Measurements from ENCODE around the gene BRI3. TPM values are rescaled to one million over a fixed set of nuclear protein-coding genes. Genes with fewer than 3 reads are reported as not detected.

Gene BRI3
- total RNA-seq, 4 donors from 2014 or later, result 39.0 to 51.4 (median 45.5) TPM

DNA sequence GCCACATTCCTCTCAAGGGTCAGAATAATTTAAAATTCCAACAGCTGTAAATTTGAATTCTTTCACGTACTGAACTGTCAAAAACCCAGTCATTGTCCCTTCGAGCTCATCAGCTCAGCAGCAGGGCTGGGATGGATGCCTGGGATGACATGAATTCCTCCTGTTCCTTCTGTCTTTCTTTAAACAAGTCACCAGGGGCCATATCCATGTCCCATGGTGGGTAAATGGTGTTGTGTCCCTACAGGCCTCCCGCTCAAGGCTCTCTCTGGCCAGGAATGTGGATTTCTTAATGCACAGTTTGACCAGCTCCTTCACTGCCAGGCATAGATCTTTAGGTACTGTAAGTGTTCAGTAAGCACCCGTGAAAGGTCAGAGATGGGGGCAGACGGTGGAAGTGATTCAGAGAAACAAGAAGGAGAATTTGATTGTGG lies 15.6 kb upstream of the BRI3 start:
- Histone ChIP-seq H3K4me3 (no peak overlapping the region), H3K27ac (no peak overlapping the region), H3K36me3 (peaks cover 0 to 29% of the 10 kb centered on the region in 2 donors), H3K27me3 (no peaks in the 10 kb centered on the region), H3K9me3 (no peaks in the 10 kb centered on the region), H3K4me1 (no peaks in the 10 kb centered on the region)
- TF ChIP-seq POLR2A (IDR thresholded peaks at IDR 0.05), result no peak
- no peak for TF ChIP-seq POLR2AphosphoS5 (IDR thresholded peaks at IDR 0.05)
- TF ChIP-seq, protein P1, sequence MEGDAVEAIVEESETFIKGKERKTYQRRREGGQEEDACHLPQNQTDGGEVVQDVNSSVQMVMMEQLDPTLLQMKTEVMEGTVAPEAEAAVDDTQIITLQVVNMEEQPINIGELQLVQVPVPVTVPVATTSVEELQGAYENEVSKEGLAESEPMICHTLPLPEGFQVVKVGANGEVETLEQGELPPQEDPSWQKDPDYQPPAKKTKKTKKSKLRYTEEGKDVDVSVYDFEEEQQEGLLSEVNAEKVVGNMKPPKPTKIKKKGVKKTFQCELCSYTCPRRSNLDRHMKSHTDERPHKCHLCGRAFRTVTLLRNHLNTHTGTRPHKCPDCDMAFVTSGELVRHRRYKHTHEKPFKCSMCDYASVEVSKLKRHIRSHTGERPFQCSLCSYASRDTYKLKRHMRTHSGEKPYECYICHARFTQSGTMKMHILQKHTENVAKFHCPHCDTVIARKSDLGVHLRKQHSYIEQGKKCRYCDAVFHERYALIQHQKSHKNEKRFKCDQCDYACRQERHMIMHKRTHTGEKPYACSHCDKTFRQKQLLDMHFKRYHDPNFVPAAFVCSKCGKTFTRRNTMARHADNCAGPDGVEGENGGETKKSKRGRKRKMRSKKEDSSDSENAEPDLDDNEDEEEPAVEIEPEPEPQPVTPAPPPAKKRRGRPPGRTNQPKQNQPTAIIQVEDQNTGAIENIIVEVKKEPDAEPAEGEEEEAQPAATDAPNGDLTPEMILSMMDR (IDR thresholded peaks at IDR 0.05), result no peak
- TF ChIP-seq EP300 (IDR thresholded peaks at IDR 0.05), result no peak
- ATAC-seq, result no peak
- WGBS, 2 donors (ENCODE audit: low coverage in 1 of 2), result 77 to 81% methylated on average over 2 to 5 of the region's 5 CpGs

DNA sequence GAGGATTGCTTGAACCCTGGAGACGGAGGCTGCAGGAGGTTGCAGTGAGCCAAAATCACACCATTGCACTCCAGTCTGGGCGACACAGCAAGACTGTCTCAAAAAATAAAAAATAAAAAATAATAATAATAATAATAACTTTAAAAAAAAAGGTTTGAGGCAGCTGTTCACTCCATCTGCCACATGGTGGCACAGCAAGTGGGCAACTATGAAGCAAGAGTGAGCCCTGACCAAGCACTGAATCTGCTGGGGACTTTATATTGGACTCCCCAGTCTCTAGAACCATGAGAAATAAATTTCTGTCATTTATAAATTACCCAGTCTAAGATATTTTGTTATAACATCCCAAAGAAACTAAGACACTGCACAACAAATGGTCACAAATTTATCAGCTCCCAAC lies 14.6 kb upstream of the BRI3 start:
- WGBS, 2 donors (ENCODE audit: low coverage in 1 of 2), result 42 to 44% methylated on average over 2 of the region's 2 CpGs

DNA sequence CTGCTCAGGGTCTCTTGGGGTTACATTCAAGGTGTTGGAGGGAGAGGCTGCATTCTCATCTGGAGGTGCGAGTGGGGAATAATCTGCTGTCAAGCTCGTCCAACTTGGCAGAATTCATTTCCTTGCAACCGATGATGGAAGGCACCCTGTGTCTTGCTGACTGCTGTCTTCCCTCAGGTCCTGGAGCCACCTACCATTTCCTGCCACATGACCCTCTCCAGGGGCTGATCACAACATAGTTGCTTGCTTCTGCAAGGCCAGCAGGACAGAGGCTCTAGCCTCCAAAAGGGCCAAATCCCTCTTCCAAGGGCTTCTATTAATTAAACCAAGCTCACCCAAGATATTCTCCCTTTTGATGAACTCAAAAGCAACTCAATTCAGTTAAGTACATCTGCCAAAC lies 14.2 kb upstream of the BRI3 start:
- no peak overlapping the region for H3K27ac ChIP-seq
- WGBS, 2 donors (ENCODE audit: low coverage in 1 of 2), result 70 to 97% methylated on average over 2 to 3 of the region's 3 CpGs
- no peaks in the 10 kb centered on the region for H3K4me1 ChIP-seq
- H3K36me3 ChIP-seq, result peaks cover 0 to 15% of the 10 kb centered on the region in 2 donors
- no peak for ATAC-seq
- TF ChIP-seq POLR2AphosphoS5 (IDR thresholded peaks at IDR 0.05), result no peak
- TF ChIP-seq POLR2A (IDR thresholded peaks at IDR 0.05), result no peak
- TF ChIP-seq, protein P1 (IDR thresholded peaks at IDR 0.05), result no peak
- TF ChIP-seq EP300 (IDR thresholded peaks at IDR 0.05), result no peak
- H3K27me3 ChIP-seq, result no peaks in the 10 kb centered on the region
- no peaks in the 10 kb centered on the region for H3K9me3 ChIP-seq
- H3K4me3 ChIP-seq, result no peak overlapping the region

More for the DNA sequence above, 14.6 kb upstream of the BRI3 start:
- no peaks in the 10 kb centered on the region for H3K27me3 ChIP-seq
- peaks cover 0 to 19% of the 10 kb centered on the region in 2 donors for H3K36me3 ChIP-seq
- H3K4me1 ChIP-seq, result no peaks in the 10 kb centered on the region
- H3K9me3 ChIP-seq, result no peaks in the 10 kb centered on the region
- no peak for ATAC-seq
- TF ChIP-seq POLR2A (IDR thresholded peaks at IDR 0.05) (no peak), POLR2AphosphoS5 (IDR thresholded peaks at IDR 0.05) (no peak), EP300 (IDR thresholded peaks at IDR 0.05) (no peak)
- TF ChIP-seq, protein P1 (IDR thresholded peaks at IDR 0.05), result peak in 1 of 4 experiments; percentile 18
- no peak overlapping the region for H3K4me3 ChIP-seq
- no peak overlapping the region for H3K27ac ChIP-seq

DNA sequence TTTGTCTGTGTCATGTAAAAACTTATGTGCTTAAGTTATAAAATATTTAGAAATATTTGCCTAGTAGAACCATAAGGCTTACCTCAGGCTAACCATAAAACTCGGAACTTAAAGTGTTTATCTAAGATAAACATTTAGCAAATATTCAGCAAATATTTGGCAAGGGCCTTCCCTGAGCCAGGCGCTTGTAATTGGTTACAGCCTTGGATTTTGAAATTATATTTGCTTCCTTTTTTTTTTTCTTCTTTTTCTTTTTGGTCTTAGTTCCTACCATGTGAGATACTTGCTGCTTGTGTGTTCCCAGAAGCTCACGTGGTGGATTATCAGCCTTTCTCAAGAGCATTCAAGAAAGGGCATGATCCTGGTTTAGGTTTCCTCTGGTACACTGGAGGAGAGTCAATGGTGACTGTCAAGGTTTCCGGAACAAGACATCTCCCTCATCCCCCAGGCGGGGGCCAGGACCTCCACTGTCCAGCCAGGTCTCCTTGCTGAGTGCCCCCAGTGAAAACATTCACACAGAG lies 5.2 kb upstream of the BRI3 start:
- TF ChIP-seq POLR2AphosphoS5 (IDR thresholded peaks at IDR 0.05) (peak; percentile 65), POLR2A (IDR thresholded peaks at IDR 0.05) (no peak), EP300 (IDR thresholded peaks at IDR 0.05) (no peak)
- TF ChIP-seq, protein P1 (IDR thresholded peaks at IDR 0.05), result no peak
- 7 to 20% methylated on average over 2 to 3 of the region's 5 CpGs for WGBS, 2 donors (ENCODE audit: low coverage in 1 of 2)
- Histone ChIP-seq H3K4me3 (no peak overlapping the region), H3K36me3 (no peaks in the 10 kb centered on the region), H3K4me1 (peaks cover 0 to 21% (median 7%) of the 10 kb centered on the region in 3 donors), H3K9me3 (no peaks in the 10 kb centered on the region), H3K27ac (peak overlapping the region in 3 of 4 donors; percentile 37 to 72 (median 71)), H3K27me3 (no peaks in the 10 kb centered on the region)
- ATAC-seq, result peak; percentile 29

DNA sequence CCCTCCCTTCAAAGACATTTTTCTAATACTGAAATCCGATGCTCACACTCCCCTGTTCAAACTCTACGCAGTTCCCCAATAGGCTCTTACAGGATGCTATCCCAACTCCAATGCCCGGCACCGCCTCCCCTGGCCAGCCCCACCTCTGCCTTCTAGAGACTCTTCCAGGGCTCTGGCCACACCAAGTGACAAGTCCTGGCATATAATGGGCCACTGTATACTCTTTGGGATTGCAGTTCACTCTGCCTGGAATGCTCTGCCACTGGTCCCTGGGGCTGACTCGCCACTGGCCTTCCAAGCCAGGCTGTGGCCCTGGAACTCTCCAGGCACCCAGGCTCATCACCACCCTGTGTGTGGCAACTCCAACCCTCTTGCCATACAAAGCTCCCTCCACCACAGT lies 3.1 kb upstream of the BRI3 start:
- H3K4me1 ChIP-seq, result peaks cover 0 to 33% (median 14%) of the 10 kb centered on the region in 3 donors
- 77 to 89% methylated on average over 2 to 3 of the region's 5 CpGs for WGBS, 2 donors (ENCODE audit: low coverage in 1 of 2)
- H3K9me3 ChIP-seq, result no peaks in the 10 kb centered on the region
- H3K4me3 ChIP-seq, result no peak overlapping the region
- H3K27me3 ChIP-seq, result no peaks in the 10 kb centered on the region
- no peaks in the 10 kb centered on the region for H3K36me3 ChIP-seq
- no peak overlapping the region for H3K27ac ChIP-seq
- no peak for TF ChIP-seq EP300 (IDR thresholded peaks at IDR 0.05)
- TF ChIP-seq, protein P1 (IDR thresholded peaks at IDR 0.05), result no peak
- no peak for TF ChIP-seq POLR2A (IDR thresholded peaks at IDR 0.05)
- no peak for TF ChIP-seq POLR2AphosphoS5 (IDR thresholded peaks at IDR 0.05)
- ATAC-seq, result no peak
